ENCODE data around the gene NMNAT2. TPM values are rescaled to one million over a fixed set of nuclear protein-coding genes. Genes with fewer than 3 reads are reported as not detected.

Gene NMNAT2
- total and polyA plus RNA-seq, 2 experiments from 2014 or later = 3.6 to 10.0 TPM

DNA sequence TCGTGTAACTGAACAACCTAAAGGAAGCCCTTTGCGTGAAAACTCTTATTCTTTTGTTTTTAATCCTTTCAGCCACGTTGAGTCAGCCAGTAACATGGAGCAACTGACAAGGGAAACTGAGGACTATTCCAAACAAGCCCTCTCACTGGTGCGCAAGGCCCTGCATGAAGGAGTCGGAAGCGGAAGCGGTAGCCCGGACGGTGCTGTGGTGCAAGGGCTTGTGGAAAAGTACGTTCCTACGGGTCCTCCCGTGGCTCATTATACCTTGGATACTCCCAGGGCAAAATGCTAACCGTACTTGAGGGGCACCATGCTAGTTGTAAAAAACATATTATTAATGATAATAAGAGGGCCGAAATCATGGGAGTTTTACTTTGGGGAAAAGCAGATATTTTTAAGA, 182.7 kb downstream of the NMNAT2 start:
- peaks cover 6% of the 10 kb centered on the region for H3K27me3 Mint-ChIP-seq (ENCODE audit: insufficient read depth, low read depth, poor library complexity)
- peak overlapping the region; percentile 52 for H3K4me3 Mint-ChIP-seq
- H3K79me2 ChIP-seq (replicated peaks; ENCODE audit: insufficient read depth) = no peaks in the 10 kb centered on the region
- TF ChIP-seq, protein P1, sequence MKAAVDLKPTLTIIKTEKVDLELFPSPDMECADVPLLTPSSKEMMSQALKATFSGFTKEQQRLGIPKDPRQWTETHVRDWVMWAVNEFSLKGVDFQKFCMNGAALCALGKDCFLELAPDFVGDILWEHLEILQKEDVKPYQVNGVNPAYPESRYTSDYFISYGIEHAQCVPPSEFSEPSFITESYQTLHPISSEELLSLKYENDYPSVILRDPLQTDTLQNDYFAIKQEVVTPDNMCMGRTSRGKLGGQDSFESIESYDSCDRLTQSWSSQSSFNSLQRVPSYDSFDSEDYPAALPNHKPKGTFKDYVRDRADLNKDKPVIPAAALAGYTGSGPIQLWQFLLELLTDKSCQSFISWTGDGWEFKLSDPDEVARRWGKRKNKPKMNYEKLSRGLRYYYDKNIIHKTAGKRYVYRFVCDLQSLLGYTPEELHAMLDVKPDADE (IDR thresholded peaks at IDR 0.05) = no peak
- TF ChIP-seq NANOG (IDR thresholded peaks at IDR 0.05; ENCODE audit: borderline replicate concordance) (no peak), EZH2 (IDR thresholded peaks at IDR 0.05; ENCODE audit: low read depth, unreplicated experiment) (no peak), ZNF331 (CRISPR knock-in tag; IDR thresholded peaks at IDR 0.05; ENCODE audit: low read depth) (no peak), JUNB (IDR thresholded peaks at IDR 0.05; ENCODE audit: unreplicated experiment) (no peak), ZNF462 (CRISPR knock-in tag; IDR thresholded peaks at IDR 0.05) (no peak), POLR2AphosphoS5 (IDR thresholded peaks at IDR 0.05; ENCODE audit: low read depth) (no peak), EZH2phosphoT487 (IDR thresholded peaks at IDR 0.05; ENCODE audit: unreplicated experiment) (no peak), STAT1 (IDR thresholded peaks at IDR 0.05; ENCODE audit: unreplicated experiment) (no peak), CTCF (conservative IDR thresholded peaks at IDR 0.05; ENCODE audit: low read depth in 2 of 2) (no peak), CREB1 (CRISPR knock-in tag; IDR thresholded peaks at IDR 0.05; ENCODE audit: low read depth) (no peak), ZNF114 (CRISPR knock-in tag; IDR thresholded peaks at IDR 0.05) (no peak)
- TF ChIP-seq, protein P2, sequence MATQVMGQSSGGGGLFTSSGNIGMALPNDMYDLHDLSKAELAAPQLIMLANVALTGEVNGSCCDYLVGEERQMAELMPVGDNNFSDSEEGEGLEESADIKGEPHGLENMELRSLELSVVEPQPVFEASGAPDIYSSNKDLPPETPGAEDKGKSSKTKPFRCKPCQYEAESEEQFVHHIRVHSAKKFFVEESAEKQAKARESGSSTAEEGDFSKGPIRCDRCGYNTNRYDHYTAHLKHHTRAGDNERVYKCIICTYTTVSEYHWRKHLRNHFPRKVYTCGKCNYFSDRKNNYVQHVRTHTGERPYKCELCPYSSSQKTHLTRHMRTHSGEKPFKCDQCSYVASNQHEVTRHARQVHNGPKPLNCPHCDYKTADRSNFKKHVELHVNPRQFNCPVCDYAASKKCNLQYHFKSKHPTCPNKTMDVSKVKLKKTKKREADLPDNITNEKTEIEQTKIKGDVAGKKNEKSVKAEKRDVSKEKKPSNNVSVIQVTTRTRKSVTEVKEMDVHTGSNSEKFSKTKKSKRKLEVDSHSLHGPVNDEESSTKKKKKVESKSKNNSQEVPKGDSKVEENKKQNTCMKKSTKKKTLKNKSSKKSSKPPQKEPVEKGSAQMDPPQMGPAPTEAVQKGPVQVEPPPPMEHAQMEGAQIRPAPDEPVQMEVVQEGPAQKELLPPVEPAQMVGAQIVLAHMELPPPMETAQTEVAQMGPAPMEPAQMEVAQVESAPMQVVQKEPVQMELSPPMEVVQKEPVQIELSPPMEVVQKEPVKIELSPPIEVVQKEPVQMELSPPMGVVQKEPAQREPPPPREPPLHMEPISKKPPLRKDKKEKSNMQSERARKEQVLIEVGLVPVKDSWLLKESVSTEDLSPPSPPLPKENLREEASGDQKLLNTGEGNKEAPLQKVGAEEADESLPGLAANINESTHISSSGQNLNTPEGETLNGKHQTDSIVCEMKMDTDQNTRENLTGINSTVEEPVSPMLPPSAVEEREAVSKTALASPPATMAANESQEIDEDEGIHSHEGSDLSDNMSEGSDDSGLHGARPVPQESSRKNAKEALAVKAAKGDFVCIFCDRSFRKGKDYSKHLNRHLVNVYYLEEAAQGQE (IDR thresholded peaks at IDR 0.05; ENCODE audit: unreplicated experiment) = no peak
- no peaks in the 10 kb centered on the region for H3K9me2 ChIP-seq (ENCODE audit: insufficient read depth)
- H3K4me1 ChIP-seq (ENCODE audit: insufficient read depth) = peaks cover 19% of the 10 kb centered on the region
- H3K36me3 ChIP-seq (ENCODE audit: insufficient read depth) = no peaks in the 10 kb centered on the region; the same call in 1 of the 2 replicates
- H4K20me1 ChIP-seq (replicated peaks; ENCODE audit: insufficient read depth) = no peaks in the 10 kb centered on the region
- DNase-seq (ENCODE audit: low spot score) (no peak), ATAC-seq (peak; percentile 45)
- 0 out of 2 replicates have a peak overlapping the region, but pooled peaks have one; percentile 13 for H3K4me3 ChIP-seq
- no peaks in the 10 kb centered on the region for H3K9me3 Mint-ChIP-seq
- H3K27ac ChIP-seq (ENCODE audit: low read depth) = peak overlapping the region; percentile 80; the same call in 1 of the 2 replicates
- H3K4me1 Mint-ChIP-seq = peaks cover 35% of the 10 kb centered on the region
- H3K27me3 ChIP-seq (ENCODE audit: insufficient read depth) = no peaks in the 10 kb centered on the region
- H3K4me2 ChIP-seq = peak overlapping the region; percentile 12
- H3K27ac Mint-ChIP-seq = peak overlapping the region; percentile 83
- peak overlapping the region; percentile 20; the same call in 1 of the 2 replicates for H2AFZ ChIP-seq
- H3K36me3 Mint-ChIP-seq (ENCODE audit: low read depth) = 0 out of 3 replicates have a peak, but pooled peaks cover 2% of the 10 kb centered on the region
- peaks cover 8% of the 10 kb centered on the region; the same call in 1 of the 2 replicates for H3F3A ChIP-seq (replicated peaks; ENCODE audit: low read depth)
